NB4 (cell line): ENCODE data around the gene LFNG.
"Not testable (repeated sequence)": the region's sequence is repeated elsewhere in the genome, so short reads cannot be mapped to it uniquely, and the experiment has no call there.

Experiments
- POLR2A ChIP-seq: IDR thresholded peaks from 2 replicates; pipeline ENCODE4 v1.6.1; 2011; ENCODE audit warnings: mild to moderate bottlenecking; ENCODE audit not compliant: insufficient read length; ENCODE audit errors: extremely low read depth
- TF ChIP-seq, protein P1 (sequence below): IDR thresholded peaks from one replicate; pipeline ENCODE4 v1.5.1; 2012; ENCODE audit warnings: low read depth, low read length
- TF ChIP-seq, protein P2 (sequence below): IDR thresholded peaks from 2 replicates; pipeline ENCODE4 v1.6.1; 2011; ENCODE audit warnings: low read depth, low read length

DNA sequence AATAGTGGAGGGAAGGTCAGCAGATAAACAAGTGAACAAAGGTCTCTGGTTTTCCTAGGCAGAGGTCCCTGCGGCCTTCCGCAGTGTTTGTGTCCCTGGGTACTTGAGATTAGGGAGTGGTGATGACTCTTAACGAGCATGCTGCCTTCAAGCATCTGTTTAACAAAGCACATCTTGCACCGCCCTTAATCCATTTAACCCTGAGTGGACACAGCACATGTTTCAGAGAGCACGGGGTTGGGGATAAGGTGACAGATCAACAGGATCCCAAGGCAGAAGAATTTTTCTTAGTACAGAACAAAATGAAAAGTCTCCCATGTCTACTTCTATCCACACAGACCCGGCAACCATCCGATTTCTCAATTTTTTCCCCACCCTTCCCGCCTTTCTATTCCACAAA lies 14.0 kb downstream of the LFNG start:
- TF ChIP-seq, protein P1, sequence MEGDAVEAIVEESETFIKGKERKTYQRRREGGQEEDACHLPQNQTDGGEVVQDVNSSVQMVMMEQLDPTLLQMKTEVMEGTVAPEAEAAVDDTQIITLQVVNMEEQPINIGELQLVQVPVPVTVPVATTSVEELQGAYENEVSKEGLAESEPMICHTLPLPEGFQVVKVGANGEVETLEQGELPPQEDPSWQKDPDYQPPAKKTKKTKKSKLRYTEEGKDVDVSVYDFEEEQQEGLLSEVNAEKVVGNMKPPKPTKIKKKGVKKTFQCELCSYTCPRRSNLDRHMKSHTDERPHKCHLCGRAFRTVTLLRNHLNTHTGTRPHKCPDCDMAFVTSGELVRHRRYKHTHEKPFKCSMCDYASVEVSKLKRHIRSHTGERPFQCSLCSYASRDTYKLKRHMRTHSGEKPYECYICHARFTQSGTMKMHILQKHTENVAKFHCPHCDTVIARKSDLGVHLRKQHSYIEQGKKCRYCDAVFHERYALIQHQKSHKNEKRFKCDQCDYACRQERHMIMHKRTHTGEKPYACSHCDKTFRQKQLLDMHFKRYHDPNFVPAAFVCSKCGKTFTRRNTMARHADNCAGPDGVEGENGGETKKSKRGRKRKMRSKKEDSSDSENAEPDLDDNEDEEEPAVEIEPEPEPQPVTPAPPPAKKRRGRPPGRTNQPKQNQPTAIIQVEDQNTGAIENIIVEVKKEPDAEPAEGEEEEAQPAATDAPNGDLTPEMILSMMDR = not testable (repeated sequence)
- TF ChIP-seq, protein P2, sequence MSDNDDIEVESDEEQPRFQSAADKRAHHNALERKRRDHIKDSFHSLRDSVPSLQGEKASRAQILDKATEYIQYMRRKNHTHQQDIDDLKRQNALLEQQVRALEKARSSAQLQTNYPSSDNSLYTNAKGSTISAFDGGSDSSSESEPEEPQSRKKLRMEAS = not testable (repeated sequence)
- TF ChIP-seq POLR2A = not testable (repeated sequence)
